ENCODE results near the gene MR1.

Gene MR1

GRCh38 chr1:181099152-181100014 lies 65.6 kb downstream of the MR1 start:
- no peak overlapping the region for H3K4me3 ChIP-seq (ENCODE audit: low read depth, low read length)
- TF ChIP-seq CTCF (IDR thresholded peaks at IDR 0.05; ENCODE audit: borderline replicate concordance, insufficient read depth, low read depth, low read length) = no peak

GRCh38 chr1:181100015-181100905 lies 66.5 kb downstream of the MR1 start:
- H3K4me3 ChIP-seq (ENCODE audit: low read depth, low read length) = no peak overlapping the region
- TF ChIP-seq CTCF (IDR thresholded peaks at IDR 0.05; ENCODE audit: borderline replicate concordance, insufficient read depth, low read depth, low read length) = no peak

GRCh38 chr1:181100934-181101333 lies 67.2 kb downstream of the MR1 start:
- no peak for TF ChIP-seq CTCF (IDR thresholded peaks at IDR 0.05; ENCODE audit: borderline replicate concordance, insufficient read depth, low read depth, low read length)

GRCh38 chr1:181101581-181102226 lies 67.9 kb downstream of the MR1 start:
- H3K4me3 ChIP-seq (ENCODE audit: low read depth, low read length) = no peak overlapping the region
- no peak for TF ChIP-seq CTCF (IDR thresholded peaks at IDR 0.05; ENCODE audit: borderline replicate concordance, insufficient read depth, low read depth, low read length)

More at GRCh38 chr1:181100934-181101333, 67.2 kb downstream of the MR1 start:
- H3K4me3 ChIP-seq (ENCODE audit: low read depth, low read length) = no peak overlapping the region

- no peak overlapping the region for H3K4me3 ChIP-seq (ENCODE audit: low read depth, low read length)
- TF ChIP-seq CTCF (IDR thresholded peaks at IDR 0.05; ENCODE audit: borderline replicate concordance, insufficient read depth, low read depth, low read length) = no peak
These were observed 69.1 kb downstream of the MR1 start for GRCh38 chr1:181102841-181103240.

- no peak for TF ChIP-seq CTCF (IDR thresholded peaks at IDR 0.05; ENCODE audit: borderline replicate concordance, insufficient read depth, low read depth, low read length)
- no peak overlapping the region for H3K4me3 ChIP-seq (ENCODE audit: low read depth, low read length)
These were observed 69.6 kb downstream of the MR1 start for GRCh38 chr1:181103399-181103798.
